GM12891 (cell line): ENCODE measurements around the gene SIK2.

Experiments
- POLR2A ChIP-seq: IDR thresholded peaks from 2 replicates; pipeline ENCODE4 v1.6.1; 2011; ENCODE audit warnings: low read depth, low read length, control low read depth
- POLR2AphosphoS5 ChIP-seq: IDR thresholded peaks from 2 replicates; pipeline ENCODE4 v1.6.1; 2011; ENCODE audit warnings: low read depth, low read length, control low read depth
- TAF1 ChIP-seq: IDR thresholded peaks from 2 replicates; pipeline ENCODE4 v1.6.1; 2011; ENCODE audit warnings: low read depth, low read length, control low read depth

- no peak for TF ChIP-seq POLR2A
- TF ChIP-seq POLR2AphosphoS5 = no peak
- TF ChIP-seq TAF1 = no peak
Measured at GRCh38 chr11:111629499-111629898, 27.2 kb downstream of the SIK2 start.
